Measurements from ENCODE around the gene COL13A1. TPM values are rescaled to one million over a fixed set of nuclear protein-coding genes. Genes with fewer than 3 reads are reported as not detected.

The COL13A1 gene
- total and polyA plus RNA-seq, 2 donors from 2014 or later, result 4.0 to 5.2 TPM

- Histone ChIP-seq H3K27me3 (ENCODE audit: control insufficient read depth, insufficient read depth, low read length) (no peaks in the 10 kb centered on the region), H3K36me3 (ENCODE audit: control insufficient read depth in 2 of 3, insufficient read depth in 3 of 3, low read length in 3 of 3) (no peaks in the 10 kb centered on the region), H3K27ac (ENCODE audit: low read depth in 2 of 2, low read length in 2 of 2) (no peak overlapping the region), H3K4me1 (ENCODE audit: control insufficient read depth in 2 of 3, insufficient read depth in 2 of 3, low read depth in 1 of 3, low read length in 3 of 3) (no peaks in the 10 kb centered on the region), H3K9me3 (ENCODE audit: control insufficient read depth in 2 of 3, insufficient read depth in 1 of 3, low read length in 3 of 3) (no peaks in the 10 kb centered on the region), H3K4me3 (ENCODE audit: low read length in 3 of 3) (no peak overlapping the region), H3K9ac (ENCODE audit: low read length in 3 of 3) (no peak overlapping the region)
- intact Hi-C loops (cut with DNase I), result no loop called here
- no peak for FAIRE-seq
- no peak for TF ChIP-seq CTCF (IDR thresholded peaks at IDR 0.05; ENCODE audit: borderline replicate concordance, extremely low read depth, insufficient read depth)
- DNase-seq, result peak in 1 of 5 donors; percentile 1
These were observed 158.2 kb downstream of the COL13A1 start for GRCh38 chr10:69959911-69960310.

- H3K36me3 ChIP-seq (ENCODE audit: control insufficient read depth in 2 of 3, insufficient read depth in 3 of 3, low read length in 3 of 3), result no peaks in the 10 kb centered on the region
- no peaks in the 10 kb centered on the region for H3K9me3 ChIP-seq (ENCODE audit: control insufficient read depth in 2 of 3, insufficient read depth in 1 of 3, low read length in 3 of 3)
- no peak for DNase-seq
- no peak overlapping the region for H3K27ac ChIP-seq (ENCODE audit: low read depth in 2 of 2, low read length in 2 of 2)
- FAIRE-seq, result no peak
- H3K27me3 ChIP-seq (ENCODE audit: control insufficient read depth, insufficient read depth, low read length), result no peaks in the 10 kb centered on the region
- no peak overlapping the region for H3K4me3 ChIP-seq (ENCODE audit: low read length in 3 of 3)
- TF ChIP-seq CTCF (IDR thresholded peaks at IDR 0.05; ENCODE audit: borderline replicate concordance, extremely low read depth, insufficient read depth), result no peak
- H3K9ac ChIP-seq (ENCODE audit: low read length in 3 of 3), result no peak overlapping the region
- no peaks in the 10 kb centered on the region for H3K4me1 ChIP-seq (ENCODE audit: control insufficient read depth in 2 of 3, insufficient read depth in 2 of 3, low read depth in 1 of 3, low read length in 3 of 3)
- intact Hi-C loops (cut with DNase I), result no loop called here
These were observed 158.9 kb downstream of the COL13A1 start for GRCh38 chr10:69960606-69960987.

- H3K9ac ChIP-seq (ENCODE audit: low read length in 3 of 3), result no peak overlapping the region
- H3K27ac ChIP-seq (ENCODE audit: low read depth in 2 of 2, low read length in 2 of 2), result no peak overlapping the region
- no peak for TF ChIP-seq CTCF (IDR thresholded peaks at IDR 0.05; ENCODE audit: borderline replicate concordance, extremely low read depth, insufficient read depth)
- no peaks in the 10 kb centered on the region for H3K36me3 ChIP-seq (ENCODE audit: control insufficient read depth in 2 of 3, insufficient read depth in 3 of 3, low read length in 3 of 3)
- DNase-seq, result peak in 1 of 5 donors; percentile 23
- H3K4me1 ChIP-seq (ENCODE audit: control insufficient read depth in 2 of 3, insufficient read depth in 2 of 3, low read depth in 1 of 3, low read length in 3 of 3), result no peaks in the 10 kb centered on the region
- intact Hi-C loops (cut with DNase I), result no loop called here
- no peak overlapping the region for H3K4me3 ChIP-seq (ENCODE audit: low read length in 3 of 3)
- FAIRE-seq, result no peak
- no peaks in the 10 kb centered on the region for H3K27me3 ChIP-seq (ENCODE audit: control insufficient read depth, insufficient read depth, low read length)
- H3K9me3 ChIP-seq (ENCODE audit: control insufficient read depth in 2 of 3, insufficient read depth in 1 of 3, low read length in 3 of 3), result no peaks in the 10 kb centered on the region
These were observed 159.5 kb downstream of the COL13A1 start for GRCh38 chr10:69960988-69961880.

Measured in kidney (tissue), 14 donors.